Sciatic nerve (tissue), 2 donors: ENCODE measurements around the gene PDIA6. TPM values are rescaled to one million over a fixed set of nuclear protein-coding genes. Genes with fewer than 3 reads are reported as not detected.
A peak's percentile ranks its signal among the peaks of the same experiment; 100 is the strongest.
"Not testable (repeated sequence)": the region's sequence is repeated elsewhere in the genome, so short reads cannot be mapped to it uniquely, and the experiment has no call there.

ENCODE experiments used
- ATAC-seq: fragments of 200-7000 bp; cut with Tn5 transposase; one replicate; pipeline ENCODE4 v1.9.1; 2020; ENCODE audit warnings: mild to moderate bottlenecking, moderate library complexity
- DNase-seq: peaks from one replicate; pipeline ENCODE4 v3.0.0-alpha.2; 2020; ENCODE audit warnings: low spot score
- intact Hi-C: fragments of 100-400 bp; cut with DNase I; formaldehyde crosslinking; loops from one replicate; pipeline ENCODE4 v1.14.2; 2022
- total RNA-seq: library from RNA; stranded (reverse); fragmentation: NEBNext Ultra II Directional; extraction: Animal tissue kit (Norgen Biotek cat#: 25700); gene quantifications from one replicate; pipeline ENCODE4 v1.2.1, GENCODE V29; 2021
- donor health status: DM: no; HTN: no; CAD: no.
- donor health status: DM: no; HTN: no; CAD: no.

PDIA6 gene
- total RNA-seq, 1 donor from 2014 or later = 95.4 TPM

- intact Hi-C loops = loop anchor here (10.0 kb wide), 1 partner anchor 589 kb away; no protein-coding TSS in a partner anchor
- peak; percentile 80 for DNase-seq
- ATAC-seq = peak; percentile 59
Observed at GRCh38 chr2:10835052-10835970, 22.7 kb upstream of the PDIA6 start.

GRCh38 chr2:10834068-10834655 is 21.6 kb upstream of the PDIA6 start:
- no peak for DNase-seq
- ATAC-seq = no peak
- intact Hi-C loops = loop anchor here (5.0 to 10.0 kb wide), 2 partner anchors 293 to 591 kb away; no protein-coding TSS in a partner anchor

- intact Hi-C loops = loop anchor here (5.0 to 10.0 kb wide), 2 partner anchors 294 to 592 kb away; no protein-coding TSS in a partner anchor
- DNase-seq = no peak
Observed at GRCh38 chr2:10833021-10833420, 20.4 kb upstream of the PDIA6 start.

GRCh38 chr2:10832203-10832936 is 19.8 kb upstream of the PDIA6 start:
- peak; percentile 91 for ATAC-seq
- peak; percentile 91 for DNase-seq

More at GRCh38 chr2:10833021-10833420, 20.4 kb upstream of the PDIA6 start:
- no peak for ATAC-seq

GRCh38 chr2:10831400-10831985 is 18.9 kb upstream of the PDIA6 start:
- DNase-seq = no peak
- no peak for ATAC-seq
- intact Hi-C loops = loop anchor here (5.0 to 10.0 kb wide), 2 partner anchors 296 to 593 kb away; no protein-coding TSS in a partner anchor

More at GRCh38 chr2:10832203-10832936, 19.8 kb upstream of the PDIA6 start:
- intact Hi-C loops = loop anchor here (5.0 to 10.0 kb wide), 2 partner anchors 295 to 592 kb away; no protein-coding TSS in a partner anchor

GRCh38 chr2:10830641-10831399 is 18.2 kb upstream of the PDIA6 start:
- ATAC-seq (no peak), DNase-seq (no peak)
- intact Hi-C loops = loop anchor here (5.0 to 10.0 kb wide), 2 partner anchors 296 to 594 kb away; no protein-coding TSS in a partner anchor

GRCh38 chr2:10830203-10830602 is 17.6 kb upstream of the PDIA6 start:
- intact Hi-C loops = loop anchor here (5.0 to 10.0 kb wide), 2 partner anchors 297 to 595 kb away; no protein-coding TSS in a partner anchor
- no peak for DNase-seq

GRCh38 chr2:10829299-10829698 is 16.7 kb upstream of the PDIA6 start:
- no peak for ATAC-seq
- intact Hi-C loops = no loop called here
- DNase-seq = no peak

More at GRCh38 chr2:10830203-10830602, 17.6 kb upstream of the PDIA6 start:
- ATAC-seq = no peak

GRCh38 chr2:10828346-10828745 is 15.8 kb upstream of the PDIA6 start:
- intact Hi-C loops = no loop called here
- DNase-seq = no peak
- no peak for ATAC-seq

- DNase-seq = no peak
- intact Hi-C loops = no loop called here
- no peak for ATAC-seq
Observed at GRCh38 chr2:10826625-10827024, 14.0 kb upstream of the PDIA6 start.

GRCh38 chr2:10826026-10826425 is 13.4 kb upstream of the PDIA6 start:
- DNase-seq (no peak), ATAC-seq (no peak)
- intact Hi-C loops = no loop called here

GRCh38 chr2:10824191-10824590 is 11.6 kb upstream of the PDIA6 start:
- no peak for ATAC-seq
- no peak for DNase-seq
- intact Hi-C loops = no loop called here

- DNase-seq (no peak), ATAC-seq (peak; percentile 58)
- intact Hi-C loops = no loop called here
Observed at GRCh38 chr2:10820978-10821695, 8.6 kb upstream of the PDIA6 start.

GRCh38 chr2:10820562-10820961 is 8.0 kb upstream of the PDIA6 start:
- intact Hi-C loops = no loop called here
- ATAC-seq (no peak), DNase-seq (no peak)

GRCh38 chr2:10819714-10820314 is 7.2 kb upstream of the PDIA6 start:
- intact Hi-C loops = no loop called here
- ATAC-seq (no peak), DNase-seq (no peak)

- ATAC-seq (no peak), DNase-seq (no peak)
- intact Hi-C loops = no loop called here
Observed at GRCh38 chr2:10818984-10819383, 6.4 kb upstream of the PDIA6 start.

GRCh38 chr2:10818305-10818704 is 5.7 kb upstream of the PDIA6 start:
- intact Hi-C loops, ATAC-seq, DNase-seq: not testable (repeated sequence)
